IPS DF 4.7 (cell line): ENCODE results near the gene REEP5.
"Not testable (repeated sequence)": the region's sequence is repeated elsewhere in the genome, so short reads cannot be mapped to it uniquely, and the experiment has no call there.

Experiments used
- DNase-seq: peaks from one replicate; pipeline ENCODE4 v3.0.0-alpha.2; 2013; ENCODE audit warnings: low spot score; ENCODE audit errors: extremely low read depth

REEP5 gene

DNA sequence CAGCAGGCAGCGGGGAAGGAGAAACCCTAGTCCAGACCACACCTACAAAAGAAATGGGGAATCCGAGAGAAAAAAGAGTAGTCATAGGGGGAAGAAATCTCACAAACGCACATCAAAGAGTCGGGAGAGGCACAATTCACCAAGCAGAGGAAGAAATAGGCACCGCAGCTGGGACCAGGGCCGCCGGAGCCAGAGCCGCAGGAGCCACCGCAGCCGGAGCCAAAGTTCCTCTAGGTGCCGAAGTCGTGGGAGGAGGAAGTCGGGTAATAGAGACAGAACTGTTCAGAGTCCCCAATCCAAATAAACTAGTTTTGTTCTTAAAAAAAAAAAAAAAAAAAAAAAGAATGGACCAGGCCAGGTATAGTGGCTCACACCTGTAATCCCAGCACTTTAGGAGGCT, 29.3 kb downstream of the REEP5 start:
- no peak for DNase-seq

GRCh38 chr5:112892066-112892465, 30.0 kb downstream of the REEP5 start:
- not testable (repeated sequence) for DNase-seq

- no peak for DNase-seq
Measured at GRCh38 chr5:112886975-112887374, 35.1 kb downstream of the REEP5 start.

DNA sequence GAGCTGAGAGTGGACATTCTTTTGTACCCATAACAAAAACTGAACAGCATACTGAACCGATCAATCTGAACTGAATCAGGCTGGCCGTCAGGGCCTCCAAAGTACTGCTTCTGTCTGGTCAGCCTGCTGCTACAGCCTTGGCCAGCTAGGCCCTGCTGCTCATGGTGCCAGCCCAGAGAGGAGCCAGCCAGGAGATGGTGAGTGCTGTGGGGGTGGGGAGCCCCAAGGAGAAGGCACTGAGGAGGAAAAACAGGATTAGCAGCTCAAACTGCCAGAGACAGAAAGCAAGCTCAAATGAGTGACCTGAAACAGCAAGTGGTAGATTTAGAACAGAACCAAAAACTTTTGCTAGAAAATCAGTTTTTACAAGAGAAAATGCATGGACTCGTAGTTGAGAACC, 37.0 kb downstream of the REEP5 start:
- DNase-seq, result no peak

DNA sequence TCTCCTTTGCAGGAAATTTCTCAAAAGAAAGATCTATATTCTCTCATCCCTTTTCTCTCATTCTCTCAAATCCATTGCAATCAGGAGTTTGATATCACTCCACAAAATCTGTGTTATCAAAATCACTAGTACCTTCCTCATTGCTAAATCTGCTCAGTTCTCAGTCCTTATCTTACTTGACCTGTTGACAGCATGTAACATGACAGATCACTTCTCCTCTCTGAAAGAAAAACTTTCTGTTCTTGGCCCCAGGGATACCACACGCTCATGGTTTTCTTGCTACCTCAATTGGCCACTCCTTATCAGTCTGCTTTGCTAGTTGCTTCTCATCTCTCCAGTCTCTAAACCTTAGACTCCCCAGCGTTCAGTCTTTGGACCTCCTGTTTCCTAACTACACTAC, 38.8 kb downstream of the REEP5 start:
- no peak for DNase-seq

DNA sequence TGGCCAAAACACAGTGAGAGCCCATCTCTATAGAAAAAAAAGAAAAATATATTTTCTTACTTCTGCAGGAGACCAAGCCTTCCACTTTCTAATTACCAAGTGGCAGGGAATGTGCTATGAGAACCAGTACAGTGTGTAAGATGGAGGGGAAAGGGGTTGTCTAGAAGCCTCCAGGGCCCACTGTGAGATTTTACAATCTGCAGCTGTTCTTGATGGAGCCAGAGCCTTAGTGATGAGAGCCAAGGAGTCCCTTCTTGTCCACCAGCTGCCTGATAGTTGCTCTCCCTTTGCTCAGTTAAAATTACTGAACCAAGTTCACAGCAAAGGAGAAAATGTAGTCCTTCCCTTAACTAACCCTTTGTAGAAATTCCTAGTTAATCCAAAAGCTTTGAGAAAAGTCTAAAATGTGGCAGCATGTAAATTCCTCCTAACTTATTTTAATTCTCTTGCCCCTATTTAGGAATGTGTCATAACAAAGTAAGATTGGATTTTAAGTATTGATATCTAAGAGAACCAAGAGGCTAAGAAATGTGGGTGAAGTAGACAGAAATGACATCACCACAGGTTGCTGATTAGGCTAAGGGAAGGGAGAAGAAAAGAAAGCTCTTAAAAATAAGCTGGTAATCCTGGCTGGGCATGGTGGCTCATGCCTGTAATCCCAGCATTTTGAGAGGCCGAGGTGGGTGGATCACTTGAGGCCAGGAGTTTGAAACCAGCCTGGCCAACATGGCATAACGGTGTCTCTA, 41.6 kb downstream of the REEP5 start:
- DNase-seq, result no peak

DNA sequence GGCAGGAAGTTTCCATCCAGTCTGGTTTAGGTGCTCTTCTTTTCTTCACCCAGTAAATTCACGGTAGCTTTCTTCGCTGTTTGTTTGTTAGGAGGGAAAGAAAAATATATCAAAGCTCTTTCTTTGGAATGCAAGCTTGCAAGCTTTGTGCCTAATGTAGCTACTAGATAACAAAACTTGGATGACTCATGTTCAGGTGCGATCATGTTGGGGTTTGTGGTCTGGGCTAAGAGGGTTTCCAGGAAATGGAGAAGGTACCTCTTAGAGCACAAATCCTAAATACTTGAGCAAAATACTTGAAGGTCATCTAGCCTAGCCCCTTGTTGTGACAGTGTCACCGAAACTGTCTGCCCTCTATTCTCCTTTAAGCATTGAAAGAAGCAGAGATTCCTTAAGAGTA, 43.3 kb downstream of the REEP5 start:
- no peak for DNase-seq

GRCh38 chr5:112878101-112878500, 43.9 kb downstream of the REEP5 start:
- DNase-seq, result no peak

- no peak for DNase-seq
Measured at GRCh38 chr5:112876362-112876761, 45.7 kb downstream of the REEP5 start.

DNA sequence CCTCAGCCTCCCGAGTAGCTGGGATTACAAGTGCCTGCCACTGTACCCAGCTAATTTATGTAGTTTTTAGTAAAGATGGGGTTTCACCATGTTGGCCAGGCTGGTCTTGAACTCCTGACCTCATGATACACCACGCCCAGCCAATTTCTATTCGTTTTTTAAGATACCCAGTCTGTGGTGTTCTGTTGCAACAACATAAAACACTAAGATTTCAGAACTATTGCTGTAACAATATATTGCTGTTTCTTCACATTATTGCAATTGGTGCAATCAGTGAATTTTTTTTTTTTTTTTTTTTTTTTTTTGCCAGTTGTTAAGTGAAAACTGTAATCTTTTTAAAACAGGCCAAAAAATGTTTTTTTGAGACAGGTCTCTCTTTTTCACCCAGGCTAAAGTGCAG, 51.1 kb downstream of the REEP5 start:
- DNase-seq, result no peak

GRCh38 chr5:112869948-112870347, 52.1 kb downstream of the REEP5 start:
- DNase-seq, result no peak

GRCh38 chr5:112867411-112867810, 54.6 kb downstream of the REEP5 start:
- no peak for DNase-seq

GRCh38 chr5:112866739-112867138, 55.3 kb downstream of the REEP5 start:
- DNase-seq, result no peak

GRCh38 chr5:112865128-112865527, 56.9 kb downstream of the REEP5 start:
- no peak for DNase-seq

DNA sequence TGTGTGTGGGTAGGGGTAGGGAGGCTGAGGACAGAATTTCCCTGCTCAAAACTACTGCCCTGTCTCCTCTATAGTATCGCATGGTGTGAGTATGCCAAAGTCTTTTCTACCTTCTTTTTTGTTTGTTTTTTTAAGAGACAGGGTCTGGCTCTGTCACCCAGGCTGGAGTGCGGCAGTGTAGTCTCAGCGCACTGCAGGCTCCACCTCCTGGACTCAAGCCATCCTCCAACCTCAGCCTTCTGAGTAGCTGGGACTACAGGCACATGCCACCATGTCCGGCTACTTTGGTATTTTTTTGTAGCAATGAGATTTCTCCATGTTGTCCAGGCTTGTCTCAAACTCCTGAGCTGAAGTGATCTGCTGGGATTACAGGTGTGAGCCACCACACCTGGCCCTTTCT, 58.5 kb downstream of the REEP5 start:
- DNase-seq, result no peak

DNA sequence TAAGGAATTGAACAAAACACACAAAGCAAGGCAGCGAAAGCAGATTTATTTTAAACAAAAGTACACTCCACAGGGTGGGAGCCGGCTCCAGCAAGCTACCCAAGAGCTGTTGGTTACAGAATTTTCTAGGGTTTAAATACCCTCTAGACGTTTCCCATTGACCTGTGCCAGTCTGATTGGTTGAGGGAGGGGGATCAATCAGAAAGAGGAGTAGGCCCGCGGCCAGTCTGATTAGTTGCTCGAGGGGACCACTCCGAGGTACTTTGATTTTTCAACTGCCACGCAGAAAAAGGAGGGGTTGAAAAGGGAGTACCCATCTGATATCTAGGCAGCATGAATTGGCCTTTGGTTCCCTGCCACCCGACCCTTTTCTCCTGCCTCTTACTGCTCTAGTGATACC, 59.9 kb downstream of the REEP5 start:
- DNase-seq, result no peak

GRCh38 chr5:112861638-112861985, 60.4 kb downstream of the REEP5 start:
- DNase-seq, result no peak

DNA sequence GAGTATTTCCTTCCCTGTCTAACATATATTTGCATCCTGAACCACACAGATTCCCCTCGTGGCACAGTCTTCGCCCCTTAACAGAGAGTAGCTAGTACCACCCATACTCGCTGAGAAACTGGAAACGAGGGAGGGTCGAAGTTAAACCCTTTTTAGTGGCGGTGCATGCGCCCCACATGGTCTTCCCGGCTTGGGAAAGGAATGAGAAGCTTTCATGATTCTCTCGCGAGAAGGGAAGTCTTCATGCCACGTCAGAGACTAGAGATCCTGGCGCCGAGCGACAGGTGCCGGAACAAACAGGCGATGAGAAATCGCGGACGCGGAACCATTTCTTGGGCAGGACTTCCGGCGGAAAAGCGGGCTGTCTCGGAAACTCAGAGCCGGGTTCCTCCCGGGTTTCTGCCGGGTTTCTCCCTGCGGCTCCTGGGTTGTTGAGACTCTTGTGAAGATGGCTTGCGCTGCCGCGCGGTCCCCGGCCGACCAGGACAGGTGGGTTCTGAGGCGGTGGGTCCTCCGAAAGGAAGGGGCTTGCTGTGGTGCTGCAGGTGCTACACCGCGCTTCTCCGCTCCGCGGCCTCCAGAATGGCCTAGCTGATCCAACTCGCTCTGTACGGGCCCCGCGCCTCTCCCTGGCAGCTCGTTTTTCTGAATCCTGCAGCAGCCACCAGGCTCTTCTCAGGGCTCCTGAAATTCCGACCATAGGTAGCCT, 60.9 kb downstream of the REEP5 start, which contains the start of gene SRP19:
TSS of gene SRP19 (plus strand) at position 359 of the 709 bp plus-strand sequence. CDS start at position 449, 90 bp downstream.
- peak; percentile 94 for DNase-seq

DNA sequence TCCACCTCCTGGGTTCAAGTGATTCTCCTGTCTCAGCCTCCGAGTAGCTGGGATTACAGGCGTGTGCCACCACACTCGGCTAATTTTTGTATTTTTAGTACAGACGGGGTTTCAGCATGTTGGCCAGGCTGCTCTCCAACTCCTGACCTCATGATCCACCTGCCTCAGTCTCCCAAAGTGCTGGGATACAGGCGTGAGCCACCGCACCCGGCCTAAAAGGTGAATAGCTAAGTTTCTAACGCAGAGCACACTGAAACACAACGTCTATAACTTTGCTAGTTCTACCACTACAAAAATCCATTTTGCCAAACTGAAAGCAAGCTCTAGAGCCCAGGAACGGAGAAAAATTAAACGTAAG, 61.5 kb downstream of the REEP5 start:
- not testable (repeated sequence) for DNase-seq

- DNase-seq, result no peak
Measured at GRCh38 chr5:112857866-112858265, 64.2 kb downstream of the REEP5 start.

DNA sequence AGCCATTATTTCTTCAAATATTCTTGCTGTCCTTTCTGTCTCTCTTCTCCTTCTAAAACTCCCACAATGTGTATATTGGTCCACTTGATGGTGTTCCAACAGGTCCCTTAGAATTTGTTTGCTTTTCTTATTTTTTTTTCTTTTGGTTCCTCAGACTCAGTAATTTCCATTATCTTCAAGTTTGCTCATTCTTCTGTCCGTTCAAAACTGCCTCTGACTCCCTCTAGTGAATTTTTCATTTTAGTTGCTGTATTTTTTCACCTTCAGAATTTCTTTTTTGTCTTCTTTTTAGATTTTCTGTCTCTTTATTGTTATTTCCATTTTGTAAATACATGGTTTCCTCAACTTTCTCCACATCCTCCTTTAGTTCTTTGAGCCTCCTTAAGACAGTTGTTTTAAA, 67.4 kb downstream of the REEP5 start:
- DNase-seq, result no peak

- no peak for DNase-seq
Measured at GRCh38 chr5:112849912-112850311, 72.1 kb downstream of the REEP5 start.
